ENCODE results near the gene CDS1. TPM values are rescaled to one million over a fixed set of nuclear protein-coding genes. Genes with fewer than 3 reads are reported as not detected.

The CDS1 gene
- total and polyA plus RNA-seq, 4 experiments from 2014 or later, result 0.12 to 0.83 (median 0.49) TPM

GRCh38 chr4:84565951-84566350 is 17.0 kb upstream of the CDS1 start:
- ChIA-PET CTCF (ENCODE audit: partially characterized antibody) (no interaction called here), POLR2A (ENCODE audit: partially characterized antibody) (no interaction called here)
- Mint-ChIP-seq H3K4me1 (no peaks in the 10 kb centered on the region), H3K36me3 (no peaks in the 10 kb centered on the region), H3K4me3 (no peak overlapping the region), H3K27me3 (peaks cover 21 to 22% of the 10 kb centered on the region in 2 donors), H3K9me3 (peaks cover 0 to 1% (median 0%) of the 10 kb centered on the region in 8 donors), H3K27ac (no peak overlapping the region)
- Histone ChIP-seq H3K36me3 (ENCODE audit: insufficient read depth, low read length) (no peaks in the 10 kb centered on the region), H3K4me1 (ENCODE audit: insufficient read depth, low read length) (no peaks in the 10 kb centered on the region), H3K27ac (ENCODE audit: low read depth, low read length) (no peak overlapping the region), H3K27me3 (ENCODE audit: insufficient read depth, low read length) (no peaks in the 10 kb centered on the region), H3K9me3 (ENCODE audit: control insufficient read depth in 1 of 2, low read length in 2 of 2) (no peaks in the 10 kb centered on the region), H3K4me3 (ENCODE audit: low read length in 2 of 2) (no peak overlapping the region)
- intact Hi-C loops (cut with micrococcal nuclease), result no loop called here
- DNase-seq, result no peak

GRCh38 chr4:84568496-84568895 is 14.4 kb upstream of the CDS1 start:
- Histone ChIP-seq H3K27me3 (ENCODE audit: insufficient read depth, low read length) (no peaks in the 10 kb centered on the region), H3K4me3 (ENCODE audit: low read length in 2 of 2) (no peak overlapping the region), H3K27ac (ENCODE audit: low read depth, low read length) (no peak overlapping the region), H3K36me3 (ENCODE audit: insufficient read depth, low read length) (no peaks in the 10 kb centered on the region), H3K9me3 (ENCODE audit: control insufficient read depth in 1 of 2, low read length in 2 of 2) (no peaks in the 10 kb centered on the region), H3K4me1 (ENCODE audit: insufficient read depth, low read length) (no peaks in the 10 kb centered on the region)
- peaks cover 0 to 3% (median 0%) of the 10 kb centered on the region in 4 donors for H3K4me1 Mint-ChIP-seq
- ChIA-PET POLR2A (ENCODE audit: partially characterized antibody) (no interaction called here), CTCF (ENCODE audit: partially characterized antibody) (no interaction called here)
- H3K4me3 Mint-ChIP-seq, result no peak overlapping the region
- no peak for DNase-seq
- peaks cover 19 to 20% of the 10 kb centered on the region in 2 donors for H3K27me3 Mint-ChIP-seq
- intact Hi-C loops (cut with micrococcal nuclease), result no loop called here
- no peak overlapping the region for H3K27ac Mint-ChIP-seq
- no peaks in the 10 kb centered on the region for H3K36me3 Mint-ChIP-seq
- peaks cover 0 to 1% (median 0%) of the 10 kb centered on the region in 8 donors for H3K9me3 Mint-ChIP-seq

GRCh38 chr4:84569009-84569408 is 13.9 kb upstream of the CDS1 start:
- H3K36me3 ChIP-seq (ENCODE audit: insufficient read depth, low read length), result no peaks in the 10 kb centered on the region
- H3K4me1 ChIP-seq (ENCODE audit: insufficient read depth, low read length), result no peaks in the 10 kb centered on the region
- Mint-ChIP-seq H3K27ac (no peak overlapping the region), H3K27me3 (peaks cover 16 to 20% of the 10 kb centered on the region in 2 donors), H3K36me3 (no peaks in the 10 kb centered on the region), H3K4me1 (peaks cover 0 to 5% (median 0%) of the 10 kb centered on the region in 4 donors), H3K9me3 (peaks cover 0 to 1% (median 0%) of the 10 kb centered on the region in 8 donors), H3K4me3 (no peak overlapping the region)
- H3K9me3 ChIP-seq (ENCODE audit: control insufficient read depth in 1 of 2, low read length in 2 of 2), result no peaks in the 10 kb centered on the region
- intact Hi-C loops (cut with micrococcal nuclease), result no loop called here
- ChIA-PET POLR2A (ENCODE audit: partially characterized antibody) (no interaction called here), CTCF (ENCODE audit: partially characterized antibody) (no interaction called here)
- no peak overlapping the region for H3K27ac ChIP-seq (ENCODE audit: low read depth, low read length)
- no peak overlapping the region for H3K4me3 ChIP-seq (ENCODE audit: low read length in 2 of 2)
- H3K27me3 ChIP-seq (ENCODE audit: insufficient read depth, low read length), result no peaks in the 10 kb centered on the region
- no peak for DNase-seq

GRCh38 chr4:84573385-84574068 is 9.4 kb upstream of the CDS1 start:
- H3K27ac Mint-ChIP-seq, result no peak overlapping the region
- Histone ChIP-seq H3K4me1 (ENCODE audit: insufficient read depth, low read length) (no peaks in the 10 kb centered on the region), H3K4me3 (ENCODE audit: low read length in 2 of 2) (no peak overlapping the region), H3K36me3 (ENCODE audit: insufficient read depth, low read length) (no peaks in the 10 kb centered on the region), H3K27ac (ENCODE audit: low read depth, low read length) (no peak overlapping the region), H3K27me3 (ENCODE audit: insufficient read depth, low read length) (peaks cover 4% of the 10 kb centered on the region), H3K9me3 (ENCODE audit: control insufficient read depth in 1 of 2, low read length in 2 of 2) (no peaks in the 10 kb centered on the region)
- H3K9me3 Mint-ChIP-seq, result no peaks in the 10 kb centered on the region
- no peaks in the 10 kb centered on the region for H3K36me3 Mint-ChIP-seq
- no peak for DNase-seq
- peaks cover 0 to 5% (median 0%) of the 10 kb centered on the region in 4 donors for H3K4me1 Mint-ChIP-seq
- CTCF ChIA-PET (ENCODE audit: partially characterized antibody), result interaction anchor here (1.1 kb wide), 1 partner anchor 9 kb away, joined by 3 read pairs; no protein-coding TSS in a partner anchor
- POLR2A ChIA-PET (ENCODE audit: partially characterized antibody), result no interaction called here
- peaks cover 8 to 9% of the 10 kb centered on the region in 2 donors for H3K27me3 Mint-ChIP-seq
- intact Hi-C loops (cut with micrococcal nuclease), result no loop called here
- no peak overlapping the region for H3K4me3 Mint-ChIP-seq

- CTCF ChIA-PET (ENCODE audit: partially characterized antibody), result interaction anchor here (1.1 kb wide), 1 partner anchor 8 kb away, joined by 3 read pairs; no protein-coding TSS in a partner anchor
- Histone ChIP-seq H3K4me3 (ENCODE audit: low read length in 2 of 2) (no peak overlapping the region), H3K27ac (ENCODE audit: low read depth, low read length) (no peak overlapping the region)
These were observed 8.7 kb upstream of the CDS1 start for GRCh38 chr4:84574069-84574720.

GRCh38 chr4:84578540-84579402 is 4.2 kb upstream of the CDS1 start:
- H3K27me3 Mint-ChIP-seq, result peaks cover under 1 to 14% of the 10 kb centered on the region in 2 donors
- DNase-seq, result peak in 2 of 5 donors; percentile 8 to 10
- Histone ChIP-seq H3K4me3 (ENCODE audit: low read length in 2 of 2) (no peak overlapping the region), H3K36me3 (ENCODE audit: insufficient read depth, low read length) (no peaks in the 10 kb centered on the region), H3K9me3 (ENCODE audit: control insufficient read depth in 1 of 2, low read length in 2 of 2) (no peaks in the 10 kb centered on the region), H3K27me3 (ENCODE audit: insufficient read depth, low read length) (peaks cover 4% of the 10 kb centered on the region), H3K27ac (ENCODE audit: low read depth, low read length) (no peak overlapping the region), H3K4me1 (ENCODE audit: insufficient read depth, low read length) (peaks cover 14% of the 10 kb centered on the region)
- H3K4me3 Mint-ChIP-seq, result no peak overlapping the region
- no peak overlapping the region for H3K27ac Mint-ChIP-seq
- H3K4me1 Mint-ChIP-seq, result peaks cover 5 to 11% (median 9%) of the 10 kb centered on the region in 4 donors
- ChIA-PET POLR2A (ENCODE audit: partially characterized antibody) (no interaction called here), CTCF (ENCODE audit: partially characterized antibody) (interaction anchor here (0.6 to 1.7 kb wide), 7 partner anchors 19 to 1466 kb away, joined by 3 to 10 read pairs (median 3); no protein-coding TSS in a partner anchor)
- H3K9me3 Mint-ChIP-seq, result no peaks in the 10 kb centered on the region
- H3K36me3 Mint-ChIP-seq, result peaks cover 0 to 2% of the 10 kb centered on the region in 2 donors
- intact Hi-C loops (cut with micrococcal nuclease), result no loop called here

More at GRCh38 chr4:84574069-84574720, 8.7 kb upstream of the CDS1 start:
- Mint-ChIP-seq H3K27me3 (peaks cover 6% of the 10 kb centered on the region in 2 donors), H3K9me3 (no peaks in the 10 kb centered on the region), H3K36me3 (no peaks in the 10 kb centered on the region), H3K27ac (no peak overlapping the region), H3K4me1 (peaks cover 0 to 5% (median 0%) of the 10 kb centered on the region in 4 donors), H3K4me3 (no peak overlapping the region)
- no peaks in the 10 kb centered on the region for H3K9me3 ChIP-seq (ENCODE audit: control insufficient read depth in 1 of 2, low read length in 2 of 2)
- H3K36me3 ChIP-seq (ENCODE audit: insufficient read depth, low read length), result no peaks in the 10 kb centered on the region
- H3K27me3 ChIP-seq (ENCODE audit: insufficient read depth, low read length), result peaks cover 4% of the 10 kb centered on the region
- intact Hi-C loops (cut with micrococcal nuclease), result no loop called here
- no peak for DNase-seq
- H3K4me1 ChIP-seq (ENCODE audit: insufficient read depth, low read length), result no peaks in the 10 kb centered on the region
- POLR2A ChIA-PET (ENCODE audit: partially characterized antibody), result no interaction called here

GRCh38 chr4:84579403-84579776 is 3.5 kb upstream of the CDS1 start:
- H3K9me3 ChIP-seq (ENCODE audit: control insufficient read depth in 1 of 2, low read length in 2 of 2), result no peaks in the 10 kb centered on the region
- peaks cover 0 to 2% (median 0%) of the 10 kb centered on the region in 8 donors for H3K9me3 Mint-ChIP-seq
- H3K4me3 ChIP-seq (ENCODE audit: low read length in 2 of 2), result no peak overlapping the region
- H3K36me3 ChIP-seq (ENCODE audit: insufficient read depth, low read length), result no peaks in the 10 kb centered on the region
- intact Hi-C loops (cut with micrococcal nuclease), result no loop called here
- DNase-seq, result no peak
- no peak overlapping the region for H3K27ac ChIP-seq (ENCODE audit: low read depth, low read length)
- peaks cover 9 to 17% (median 14%) of the 10 kb centered on the region in 4 donors for H3K4me1 Mint-ChIP-seq
- ChIA-PET POLR2A (ENCODE audit: partially characterized antibody) (no interaction called here), CTCF (ENCODE audit: partially characterized antibody) (interaction anchor here (1.3 to 1.7 kb wide), 4 partner anchors 20 to 1466 kb away, joined by 3 to 10 read pairs (median 4); no protein-coding TSS in a partner anchor)
- no peak overlapping the region for H3K4me3 Mint-ChIP-seq
- peaks cover 6 to 17% of the 10 kb centered on the region in 2 donors for H3K27me3 Mint-ChIP-seq
- H3K36me3 Mint-ChIP-seq, result peaks cover 0 to 3% of the 10 kb centered on the region in 2 donors
- peaks cover 19% of the 10 kb centered on the region for H3K4me1 ChIP-seq (ENCODE audit: insufficient read depth, low read length)
- H3K27me3 ChIP-seq (ENCODE audit: insufficient read depth, low read length), result peaks cover 4% of the 10 kb centered on the region
- H3K27ac Mint-ChIP-seq, result no peak overlapping the region
